HG03575 (cell line): Measurements from ENCODE around the gene SLC12A7.
"Not testable (repeated sequence)": the region's sequence is repeated elsewhere in the genome, so short reads cannot be mapped to it uniquely, and the experiment has no call there.

Experiments used
- ATAC-seq: cut with Tn5 transposase; IDR thresholded peaks from one replicate; pipeline ENCODE4 v1.9.1; 2021; ENCODE audit not compliant: unreplicated experiment, insufficient number of reproducible peaks, low FRiP score; ENCODE audit errors: extremely low read depth

The SLC12A7 gene

GRCh38 chr5:1008451-1009358, 103.2 kb downstream of the SLC12A7 start, which contains the start of gene NKD2:
Gene NKD2, plus strand, starts transcription at chr5:1008802. Its CDS starts 256 bp downstream, at chr5:1009058.
- ATAC-seq, result no peak

DNA sequence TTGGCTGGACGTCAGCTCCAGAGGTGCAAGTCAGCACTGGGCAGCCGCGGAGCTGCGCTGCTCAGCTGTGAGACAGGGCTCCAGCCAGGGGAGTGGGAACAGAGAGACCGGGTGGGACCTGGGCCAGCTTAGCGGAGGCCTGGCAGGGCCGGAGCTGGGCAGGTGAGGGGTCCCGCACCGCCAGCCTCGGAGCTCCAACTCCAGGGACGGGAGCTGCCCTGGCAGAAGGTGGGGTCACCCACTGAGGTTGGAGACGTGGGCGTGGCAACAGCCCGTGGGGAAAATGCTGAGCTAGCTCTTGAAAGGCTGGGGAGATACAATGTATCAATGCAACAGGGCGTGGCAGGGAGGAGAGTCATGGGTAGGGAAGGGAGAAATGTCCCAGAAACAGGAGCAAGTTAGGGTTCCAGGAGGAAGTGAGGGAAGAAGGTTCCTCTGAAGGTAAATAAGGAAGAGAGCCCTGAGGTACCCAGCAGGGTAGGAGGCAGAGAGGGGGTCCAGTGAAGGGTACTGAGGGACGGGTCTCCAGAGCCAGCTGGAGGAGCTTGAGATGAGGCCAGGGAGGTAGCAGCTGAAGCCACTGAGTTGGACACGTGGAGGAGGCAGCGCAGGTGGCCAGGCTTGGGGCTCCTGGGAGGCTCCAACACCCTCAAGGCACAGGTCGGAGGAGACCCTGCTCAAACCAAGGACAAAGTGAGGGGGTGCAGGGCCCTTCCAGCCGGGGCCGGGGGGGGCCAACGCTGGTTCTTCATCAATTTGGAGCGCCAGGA, 104.0 kb downstream of the SLC12A7 start:
- ATAC-seq, result no peak

DNA sequence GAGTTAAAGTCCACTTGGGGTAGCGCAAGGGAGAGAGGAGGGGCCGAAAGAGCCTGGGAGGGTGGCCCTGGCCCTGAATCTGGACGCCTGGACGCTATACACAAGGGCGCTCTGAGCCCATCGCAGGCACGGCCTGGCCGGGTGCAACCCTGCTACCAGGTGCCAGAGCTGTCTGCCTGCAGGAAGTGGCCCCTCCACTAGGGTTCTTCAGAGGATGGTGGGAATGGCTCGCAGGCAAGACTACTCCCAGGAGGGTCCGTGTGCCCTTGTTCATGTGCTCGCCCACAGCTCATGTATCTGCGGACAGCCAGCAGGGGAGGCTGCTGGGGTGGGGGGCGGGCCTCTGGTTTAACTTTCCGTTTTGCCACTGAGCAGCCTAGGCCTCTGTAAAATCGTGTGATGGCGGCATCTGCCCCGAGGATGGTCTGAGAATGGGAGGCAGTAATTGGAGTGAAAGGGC, 104.6 kb downstream of the SLC12A7 start:
- no peak for ATAC-seq

DNA sequence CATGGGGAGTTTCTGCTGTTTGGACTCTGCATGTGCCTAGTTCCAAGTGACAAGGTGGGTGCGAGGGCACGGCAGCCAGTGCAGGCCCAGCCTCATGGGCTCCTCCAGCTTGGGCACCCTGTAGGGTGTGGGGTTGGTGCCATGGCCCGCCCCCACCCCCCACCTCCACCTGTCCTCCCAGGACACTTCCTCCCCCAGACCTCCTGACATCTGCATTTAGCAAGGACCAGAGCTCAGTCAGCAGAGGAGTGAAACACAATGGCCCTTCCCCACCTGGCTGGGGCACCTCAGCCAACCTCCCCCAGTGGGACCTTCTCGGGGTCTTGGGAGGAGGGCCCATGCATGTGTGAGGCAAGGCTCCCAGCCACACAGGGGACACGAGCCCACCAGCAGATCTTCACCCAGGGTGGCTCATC, 105.2 kb downstream of the SLC12A7 start:
- no peak for ATAC-seq

DNA sequence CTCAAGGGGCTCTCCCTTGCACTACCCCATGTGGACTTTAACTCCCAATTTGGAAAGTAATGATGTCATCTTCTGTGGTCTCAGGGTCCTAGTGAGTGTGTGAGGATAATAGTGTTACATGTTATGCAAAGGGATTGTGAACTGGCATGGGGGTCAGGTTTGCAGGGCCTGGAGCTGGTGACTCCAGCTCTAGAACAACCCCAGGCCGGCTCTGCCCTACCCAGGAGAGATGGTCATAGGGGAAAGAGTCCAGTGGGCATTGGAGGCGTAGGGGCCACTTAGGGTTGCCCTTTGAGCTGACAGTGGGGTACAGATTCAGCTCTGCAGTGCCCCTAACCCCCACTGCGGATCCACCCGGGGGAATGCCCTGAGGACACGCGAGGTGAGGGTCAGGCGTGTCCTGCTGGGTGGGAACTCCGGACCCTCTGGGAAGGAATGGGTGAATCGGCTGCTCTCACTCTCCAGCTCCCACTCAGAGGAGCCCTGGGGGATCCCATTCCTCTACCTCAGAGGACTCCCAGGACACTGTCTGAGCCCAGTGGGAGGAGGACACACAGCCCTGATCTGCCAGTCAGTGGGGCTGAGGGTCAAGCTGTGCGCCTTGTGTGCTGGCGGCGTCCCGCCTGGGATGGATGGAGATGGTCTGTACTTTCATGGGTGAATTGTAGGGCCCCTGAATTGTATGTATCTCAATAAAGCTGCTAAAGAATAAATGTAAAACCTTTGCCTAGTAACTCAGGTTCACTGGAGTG, 105.8 kb downstream of the SLC12A7 start:
- ATAC-seq, result no peak

GRCh38 chr5:1005249-1005851, 106.5 kb downstream of the SLC12A7 start:
- no peak for ATAC-seq

- ATAC-seq, result no peak
Measured at GRCh38 chr5:1004461-1005248, 107.2 kb downstream of the SLC12A7 start.

DNA sequence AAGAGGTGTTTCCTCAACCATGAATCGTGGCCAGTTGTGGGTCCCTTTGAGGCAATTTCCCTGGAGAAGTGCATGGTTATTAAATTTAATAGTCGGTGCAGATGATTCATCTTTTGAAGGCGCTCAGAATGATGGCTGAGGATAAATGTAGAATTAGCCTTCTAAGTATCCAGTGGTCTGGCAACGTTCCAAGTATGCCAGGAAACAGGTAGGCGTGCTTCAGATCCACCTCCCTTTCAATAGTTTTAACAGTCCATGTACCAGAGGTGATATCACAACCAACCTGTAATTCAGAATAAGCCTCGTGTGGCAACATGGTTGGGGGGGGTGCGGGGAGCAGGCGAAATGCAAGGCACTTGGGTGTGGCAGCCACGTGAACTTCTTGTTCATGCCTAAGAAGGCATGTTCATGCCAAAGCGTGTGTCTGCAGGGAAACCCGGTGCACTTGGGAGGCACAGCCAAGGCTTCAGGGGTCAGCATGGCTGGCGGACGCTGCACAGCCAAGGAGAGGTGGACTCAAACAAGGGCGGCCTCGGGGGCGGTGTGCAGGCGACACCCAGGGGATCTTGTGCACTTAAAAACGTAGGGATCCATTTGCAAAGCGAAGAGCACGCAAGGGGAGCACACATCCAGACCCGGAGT, 108.4 kb downstream of the SLC12A7 start:
- no peak for ATAC-seq

DNA sequence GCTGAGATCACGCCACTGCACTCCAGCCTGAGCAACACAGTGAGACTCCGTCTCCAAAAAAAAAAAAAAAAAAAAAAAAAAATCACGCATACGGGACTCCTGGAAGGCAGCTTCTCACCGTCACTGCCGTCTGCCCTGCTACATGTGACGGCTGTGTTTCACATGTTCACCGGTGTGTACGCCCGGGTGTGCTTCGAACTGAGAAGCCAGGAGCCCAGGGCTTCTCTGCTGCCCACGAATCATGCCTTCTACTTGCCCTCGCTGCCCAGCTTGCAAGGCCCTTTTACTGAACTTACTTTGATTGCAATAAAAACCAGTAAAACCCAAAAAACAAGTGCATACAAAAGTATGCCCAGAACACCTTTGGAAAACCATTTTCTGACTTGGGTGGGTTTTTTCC, 109.0 kb downstream of the SLC12A7 start:
- no peak for ATAC-seq

- ATAC-seq, result no peak
Measured at GRCh38 chr5:1002271-1002546, 109.7 kb downstream of the SLC12A7 start.

- ATAC-seq, result no peak
Measured at GRCh38 chr5:1001406-1002270, 110.2 kb downstream of the SLC12A7 start.

DNA sequence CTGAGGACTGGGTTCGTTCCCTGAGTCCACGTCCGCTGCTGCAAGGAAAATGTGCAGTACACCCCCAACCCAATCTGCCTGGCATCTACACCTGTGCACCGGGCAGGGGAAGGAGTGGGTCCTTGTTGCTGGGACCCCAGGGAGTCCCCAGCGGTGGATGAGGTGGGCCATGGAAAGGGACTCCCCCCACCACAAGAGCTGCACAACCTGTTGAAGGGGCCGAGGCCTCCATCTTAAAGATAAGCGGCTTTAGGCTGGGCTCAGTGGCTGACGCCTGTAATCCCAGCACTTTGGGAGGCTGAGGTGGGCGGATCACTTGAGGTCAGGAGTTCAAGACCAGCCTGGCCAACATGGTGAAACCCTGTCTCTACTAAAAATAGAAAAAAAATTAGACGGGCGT, 111.0 kb downstream of the SLC12A7 start:
- not testable (repeated sequence) for ATAC-seq
